Duodenal mucosa (tissue), 2 donors: ENCODE results near the gene OR4F16.
"Not testable (repeated sequence)": the region's sequence is repeated elsewhere in the genome, so short reads cannot be mapped to it uniquely, and the experiment has no call there.

ENCODE experiments used
- H3K27ac ChIP-seq: one replicate; pipeline ENCODE4 v1.7.0; 2013; ENCODE audit warnings: low read depth, low read length
- H3K27me3 ChIP-seq, 2 donors: one replicate each; pipeline ENCODE4 v1.7.0; 2013; ENCODE audit warnings: low read length in 2 of 2, control low read depth in 1 of 2; ENCODE audit not compliant: insufficient read depth in 2 of 2, control insufficient read depth in 1 of 2
- H3K36me3 ChIP-seq, 2 donors: one replicate each; pipeline ENCODE4 v1.7.0; 2013; ENCODE audit warnings: low read length in 2 of 2, control low read depth in 1 of 2; ENCODE audit not compliant: insufficient read depth in 2 of 2, control insufficient read depth in 1 of 2
- H3K4me1 ChIP-seq, 2 donors: one replicate each; pipeline ENCODE4 v1.7.0; 2013; ENCODE audit warnings: low read length in 2 of 2, control low read depth in 1 of 2; ENCODE audit not compliant: insufficient read depth in 2 of 2, control insufficient read depth in 1 of 2
- H3K4me3 ChIP-seq, 2 donors: one replicate each; pipeline ENCODE4 v1.7.0; 2013; ENCODE audit warnings: low read length in 2 of 2, low read depth in 1 of 2
- H3K9ac ChIP-seq, 2 donors: one replicate each; pipeline ENCODE4 v1.7.0; 2013; ENCODE audit warnings: low read length in 2 of 2, low read depth in 1 of 2
- H3K9me3 ChIP-seq, 2 donors: one replicate each; pipeline ENCODE4 v1.7.0; 2013; ENCODE audit warnings: low read length in 2 of 2, control low read depth in 1 of 2; ENCODE audit not compliant: control insufficient read depth in 1 of 2

OR4F16 gene

GRCh38 chr1:686554-686953 lies at the start of gene OR4F16:
TSS of gene OR4F16 (minus strand) at chr1:686654. CDS start at chr1:686654, 0 bp downstream.
- H3K4me3 ChIP-seq, H3K27ac ChIP-seq, H3K9me3 ChIP-seq, H3K4me1 ChIP-seq, H3K36me3 ChIP-seq, H3K27me3 ChIP-seq, H3K9ac ChIP-seq: not testable (repeated sequence)

- not testable (repeated sequence) for H3K9me3 ChIP-seq, H3K36me3 ChIP-seq, H3K4me1 ChIP-seq, H3K27ac ChIP-seq, H3K4me3 ChIP-seq, H3K27me3 ChIP-seq, H3K9ac ChIP-seq
Measured at GRCh38 chr1:733649-734048, 47.2 kb upstream of the OR4F16 start.

GRCh38 chr1:727040-727439 lies 40.6 kb upstream of the OR4F16 start:
- H3K27me3 ChIP-seq, H3K4me1 ChIP-seq, H3K4me3 ChIP-seq, H3K27ac ChIP-seq, H3K9ac ChIP-seq, H3K36me3 ChIP-seq, H3K9me3 ChIP-seq: not testable (repeated sequence)
